HG02852 (cell line): ENCODE data around the gene NARF.
"Not testable (repeated sequence)": the region's sequence is repeated elsewhere in the genome, so short reads cannot be mapped to it uniquely, and the experiment has no call there.

ENCODE experiments used
- ATAC-seq: cut with Tn5 transposase; IDR thresholded peaks from one replicate; pipeline ENCODE4 v1.9.1; 2021; ENCODE audit warnings: mild to moderate bottlenecking, moderate library complexity; ENCODE audit not compliant: unreplicated experiment

The NARF gene

GRCh38 chr17:82529914-82530300, 71.4 kb downstream of the NARF start:
- ATAC-seq, result no peak

DNA sequence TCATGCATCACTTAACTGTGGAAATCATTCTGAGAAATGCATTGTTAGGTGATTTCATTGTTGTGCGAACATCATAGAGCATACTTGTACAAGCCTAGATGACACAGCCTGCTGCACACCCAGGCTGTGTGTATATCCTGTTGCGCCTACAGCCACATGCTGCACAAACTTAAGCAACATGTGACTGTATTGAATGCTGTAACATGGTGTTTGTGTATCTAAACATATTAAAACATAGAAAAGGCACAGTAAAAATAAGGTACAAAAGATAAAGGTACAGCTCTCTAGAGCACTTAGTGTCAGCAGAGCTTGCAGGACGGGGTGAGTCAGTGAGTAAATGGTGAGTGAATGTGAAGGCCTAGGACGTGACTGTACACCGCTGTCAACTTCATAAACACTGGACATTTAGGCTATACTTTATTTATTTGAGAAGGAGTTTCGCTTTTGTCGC, 72.9 kb downstream of the NARF start:
- ATAC-seq, result no peak

DNA sequence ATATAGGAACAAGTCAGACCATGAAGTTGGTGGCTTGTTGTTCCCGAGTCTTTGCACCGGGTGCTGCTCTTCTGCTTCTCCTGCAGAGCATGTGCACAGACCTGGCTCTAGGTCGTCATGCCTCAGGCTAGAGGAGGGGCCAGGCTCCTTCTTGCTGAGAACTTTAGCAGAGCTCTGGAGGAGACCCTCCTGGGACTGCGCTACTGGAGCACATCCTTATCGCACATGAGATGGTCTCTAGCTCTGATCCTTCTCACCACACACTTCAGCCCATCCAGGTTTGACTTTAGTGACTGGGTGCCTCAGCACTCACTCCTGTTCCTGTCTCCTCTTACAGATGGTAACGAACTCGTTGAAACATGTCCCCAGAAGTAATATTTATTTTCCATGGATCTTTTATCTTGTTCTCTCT, 75.9 kb downstream of the NARF start:
- no peak for ATAC-seq

DNA sequence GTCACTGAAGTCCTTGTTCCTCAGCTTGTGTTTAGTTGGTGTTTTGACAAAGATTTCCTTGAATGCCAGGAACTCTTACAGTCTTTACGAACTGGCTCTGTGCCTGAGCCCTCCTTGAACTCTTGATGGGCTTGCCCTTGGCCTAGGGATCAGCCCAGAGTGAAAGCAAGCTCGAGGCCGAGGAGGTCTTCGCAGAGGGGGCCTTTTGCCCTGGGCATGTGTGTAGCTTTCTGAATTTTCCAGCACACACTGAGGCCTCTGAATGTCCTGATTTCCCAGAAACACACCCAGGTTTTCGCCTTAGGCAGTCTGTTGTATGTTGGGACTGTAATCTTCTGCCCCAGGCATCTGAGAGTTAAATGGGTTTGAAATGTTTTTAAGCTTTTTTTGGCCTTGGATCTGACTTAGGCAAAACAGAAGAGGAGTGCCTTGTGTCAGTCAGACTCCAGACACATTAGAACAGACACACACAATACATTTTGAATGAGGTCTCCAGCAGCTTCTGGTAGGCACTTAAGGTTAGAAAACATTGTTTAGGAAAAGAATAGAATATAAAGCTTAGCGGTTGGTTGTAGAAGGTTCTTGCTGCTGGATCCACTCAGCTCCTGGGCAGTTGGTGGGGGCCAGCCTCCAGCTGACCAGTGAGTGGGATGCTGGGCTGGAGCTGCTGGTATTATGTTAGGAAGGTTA, 78.1 kb downstream of the NARF start:
- no peak for ATAC-seq

- ATAC-seq, result not testable (repeated sequence)
Measured at GRCh38 chr17:82537228-82537627, 78.7 kb downstream of the NARF start.

DNA sequence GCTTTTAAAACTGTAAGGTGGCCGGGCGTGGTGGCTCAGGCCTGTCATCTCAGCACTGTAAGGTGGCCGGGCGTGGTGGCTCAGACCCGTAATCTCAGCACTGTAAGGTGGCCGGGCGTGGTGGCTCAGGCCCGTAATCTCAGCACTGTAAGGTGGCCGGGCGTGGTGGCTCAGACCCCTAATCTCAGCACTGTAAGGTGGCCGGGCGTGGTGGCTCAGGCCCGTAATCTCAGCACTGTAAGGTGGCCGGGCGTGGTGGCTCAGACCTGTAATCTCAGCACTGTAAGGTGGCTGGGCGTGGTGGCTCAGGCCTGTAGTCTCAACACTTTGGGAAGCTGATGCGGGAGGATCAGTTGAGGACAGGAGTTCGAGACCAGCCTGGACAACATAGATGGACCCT, 80.5 kb downstream of the NARF start:
- ATAC-seq, result not testable (repeated sequence)
